Muscle layer of duodenum (tissue), 2 donors: ENCODE results near the gene DDIAS.
"Not testable (repeated sequence)": the region's sequence is repeated elsewhere in the genome, so short reads cannot be mapped to it uniquely, and the experiment has no call there.

Experiments used
- H3K27ac ChIP-seq: one replicate; pipeline ENCODE4 v1.7.0; 2013; ENCODE audit warnings: mild to moderate bottlenecking, low read length
- H3K27me3 ChIP-seq: one replicate; pipeline ENCODE4 v1.7.0; 2013; ENCODE audit warnings: low read depth, mild to moderate bottlenecking, control low read depth, low read length
- H3K36me3 ChIP-seq, 2 donors: one replicate each; pipeline ENCODE4 v1.7.0; 2013; ENCODE audit warnings: low read length in 2 of 2, control low read depth in 1 of 2, mild to moderate bottlenecking in 1 of 2; ENCODE audit not compliant: insufficient read depth in 2 of 2, control insufficient read depth in 1 of 2
- H3K4me1 ChIP-seq, 2 donors: one replicate each; pipeline ENCODE4 v1.7.0; 2013; ENCODE audit warnings: low read length in 2 of 2, mild to moderate bottlenecking in 2 of 2, control low read depth in 1 of 2, moderate library complexity in 1 of 2; ENCODE audit not compliant: insufficient read depth in 2 of 2, control insufficient read depth in 1 of 2
- H3K4me3 ChIP-seq, 2 donors: one replicate each; pipeline ENCODE4 v1.7.0; 2013; ENCODE audit warnings: low read length in 2 of 2, low read depth in 1 of 2, mild to moderate bottlenecking in 1 of 2
- H3K9me3 ChIP-seq, 2 donors: one replicate each; pipeline ENCODE4 v1.7.0; 2013; ENCODE audit warnings: low read length in 2 of 2, control low read depth in 1 of 2, mild to moderate bottlenecking in 1 of 2; ENCODE audit not compliant: control insufficient read depth in 1 of 2
- donor health status: healthy.

The DDIAS gene

GRCh38 chr11:82949352-82949751 is 47.8 kb downstream of the DDIAS start:
- Histone ChIP-seq H3K36me3 (no peaks in the 10 kb centered on the region), H3K4me3 (no peak overlapping the region), H3K27ac (no peak overlapping the region)

GRCh38 chr11:82950502-82950901 is 49.0 kb downstream of the DDIAS start:
- H3K4me1 ChIP-seq, H3K36me3 ChIP-seq, H3K4me3 ChIP-seq, H3K27ac ChIP-seq, H3K9me3 ChIP-seq, H3K27me3 ChIP-seq: not testable (repeated sequence)

More at GRCh38 chr11:82949352-82949751, 47.8 kb downstream of the DDIAS start:
- Histone ChIP-seq H3K27me3 (no peaks in the 10 kb centered on the region), H3K9me3 (no peaks in the 10 kb centered on the region), H3K4me1 (no peaks in the 10 kb centered on the region)

- H3K9me3 ChIP-seq, H3K4me1 ChIP-seq, H3K36me3 ChIP-seq, H3K4me3 ChIP-seq, H3K27me3 ChIP-seq, H3K27ac ChIP-seq: not testable (repeated sequence)
Measured at GRCh38 chr11:82955736-82956453, 54.4 kb downstream of the DDIAS start.

GRCh38 chr11:82959987-82960778 is 58.6 kb downstream of the DDIAS start:
- no peaks in the 10 kb centered on the region for H3K36me3 ChIP-seq
- H3K9me3 ChIP-seq: peaks cover 0 to 3% of the 10 kb centered on the region in 2 donors
- no peaks in the 10 kb centered on the region for H3K27me3 ChIP-seq
- no peaks in the 10 kb centered on the region for H3K4me1 ChIP-seq
- H3K27ac ChIP-seq: no peak overlapping the region
- no peak overlapping the region for H3K4me3 ChIP-seq

GRCh38 chr11:82960779-82961143 is 59.2 kb downstream of the DDIAS start:
- H3K9me3 ChIP-seq: peaks cover 0 to 3% of the 10 kb centered on the region in 2 donors
- H3K4me1 ChIP-seq: no peaks in the 10 kb centered on the region
- H3K4me3 ChIP-seq: no peak overlapping the region
- no peaks in the 10 kb centered on the region for H3K36me3 ChIP-seq
- no peak overlapping the region for H3K27ac ChIP-seq
- H3K27me3 ChIP-seq: no peaks in the 10 kb centered on the region

- H3K4me1 ChIP-seq, H3K27ac ChIP-seq, H3K36me3 ChIP-seq, H3K4me3 ChIP-seq, H3K9me3 ChIP-seq, H3K27me3 ChIP-seq: not testable (repeated sequence)
Measured at GRCh38 chr11:82962021-82962420, 60.5 kb downstream of the DDIAS start.

GRCh38 chr11:82967381-82967780 is 65.8 kb downstream of the DDIAS start:
- Histone ChIP-seq H3K9me3 (no peaks in the 10 kb centered on the region), H3K4me1 (no peaks in the 10 kb centered on the region), H3K36me3 (no peaks in the 10 kb centered on the region), H3K4me3 (no peak overlapping the region), H3K27ac (no peak overlapping the region), H3K27me3 (no peaks in the 10 kb centered on the region)

GRCh38 chr11:82969811-82970210 is 68.3 kb downstream of the DDIAS start:
- Histone ChIP-seq H3K36me3 (no peaks in the 10 kb centered on the region), H3K4me3 (no peak overlapping the region), H3K9me3 (no peaks in the 10 kb centered on the region), H3K4me1 (no peaks in the 10 kb centered on the region), H3K27me3 (no peaks in the 10 kb centered on the region), H3K27ac (no peak overlapping the region)

GRCh38 chr11:82970507-82971083 is 69.1 kb downstream of the DDIAS start:
- not testable (repeated sequence) for H3K36me3 ChIP-seq, H3K27ac ChIP-seq, H3K4me1 ChIP-seq, H3K4me3 ChIP-seq, H3K9me3 ChIP-seq, H3K27me3 ChIP-seq

- H3K36me3 ChIP-seq, H3K4me3 ChIP-seq, H3K27ac ChIP-seq, H3K4me1 ChIP-seq, H3K9me3 ChIP-seq, H3K27me3 ChIP-seq: not testable (repeated sequence)
Measured at GRCh38 chr11:82971519-82971946, 70.0 kb downstream of the DDIAS start.

- H3K27me3 ChIP-seq: no peaks in the 10 kb centered on the region
- no peak overlapping the region for H3K4me3 ChIP-seq
- H3K27ac ChIP-seq: no peak overlapping the region
- no peaks in the 10 kb centered on the region for H3K36me3 ChIP-seq
- H3K4me1 ChIP-seq: no peaks in the 10 kb centered on the region
- H3K9me3 ChIP-seq: no peaks in the 10 kb centered on the region
Measured at GRCh38 chr11:82972103-82972502, 70.6 kb downstream of the DDIAS start.
